SU-DHL-6 (cell line): ENCODE measurements around the gene CARD18.

ENCODE experiments used
- EZH2phosphoT487 ChIP-seq: fragments of 200-600 bp; sonication (generic), shearing (Covaris generic); conservative IDR thresholded peaks from 2 replicates; pipeline ENCODE4 v1.6.1; 2018; ENCODE audit warnings: mild to moderate bottlenecking, antibody characterized with exemption, low read length, moderate library complexity, mixed read lengths
- TF ChIP-seq, protein P1 (sequence below): fragments of 200-600 bp; sonication (generic); IDR thresholded peaks from one replicate; pipeline ENCODE4 v1.5.1; 2017; ENCODE audit warnings: antibody characterized with exemption, mild to moderate bottlenecking, low read length, moderate library complexity; ENCODE audit not compliant: insufficient read depth, poor library complexity, severe bottlenecking

DNA sequence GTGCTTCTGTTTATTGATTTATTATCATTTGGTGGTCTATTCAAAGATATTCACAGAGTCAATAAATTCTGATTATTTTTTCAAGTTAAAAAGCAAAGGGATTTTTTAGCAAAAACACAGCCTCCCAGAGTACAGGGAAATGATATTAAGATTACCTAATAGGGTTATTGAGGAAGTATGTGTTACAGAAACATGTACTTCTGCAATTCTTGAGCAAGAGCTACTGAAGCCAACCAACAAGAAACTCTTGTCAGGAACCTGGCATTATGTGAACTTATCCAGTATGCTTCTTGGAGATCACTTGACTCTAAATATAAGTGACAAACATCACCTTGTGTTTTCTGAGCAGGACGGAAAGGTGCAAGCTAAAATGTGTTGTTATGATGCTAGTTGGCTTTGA lies 42.0 kb upstream of the CARD18 start:
- TF ChIP-seq, protein P1, sequence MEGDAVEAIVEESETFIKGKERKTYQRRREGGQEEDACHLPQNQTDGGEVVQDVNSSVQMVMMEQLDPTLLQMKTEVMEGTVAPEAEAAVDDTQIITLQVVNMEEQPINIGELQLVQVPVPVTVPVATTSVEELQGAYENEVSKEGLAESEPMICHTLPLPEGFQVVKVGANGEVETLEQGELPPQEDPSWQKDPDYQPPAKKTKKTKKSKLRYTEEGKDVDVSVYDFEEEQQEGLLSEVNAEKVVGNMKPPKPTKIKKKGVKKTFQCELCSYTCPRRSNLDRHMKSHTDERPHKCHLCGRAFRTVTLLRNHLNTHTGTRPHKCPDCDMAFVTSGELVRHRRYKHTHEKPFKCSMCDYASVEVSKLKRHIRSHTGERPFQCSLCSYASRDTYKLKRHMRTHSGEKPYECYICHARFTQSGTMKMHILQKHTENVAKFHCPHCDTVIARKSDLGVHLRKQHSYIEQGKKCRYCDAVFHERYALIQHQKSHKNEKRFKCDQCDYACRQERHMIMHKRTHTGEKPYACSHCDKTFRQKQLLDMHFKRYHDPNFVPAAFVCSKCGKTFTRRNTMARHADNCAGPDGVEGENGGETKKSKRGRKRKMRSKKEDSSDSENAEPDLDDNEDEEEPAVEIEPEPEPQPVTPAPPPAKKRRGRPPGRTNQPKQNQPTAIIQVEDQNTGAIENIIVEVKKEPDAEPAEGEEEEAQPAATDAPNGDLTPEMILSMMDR, result no peak
- TF ChIP-seq EZH2phosphoT487, result no peak
